HG02763 (cell line): ENCODE results near the gene FLVCR2.
"Not testable (repeated sequence)": the region's sequence is repeated elsewhere in the genome, so short reads cannot be mapped to it uniquely, and the experiment has no call there.

Experiments
- ATAC-seq: cut with Tn5 transposase; IDR thresholded peaks from one replicate; pipeline ENCODE4 v1.9.1; 2021; ENCODE audit warnings: mild to moderate bottlenecking, moderate library complexity; ENCODE audit not compliant: unreplicated experiment

FLVCR2 gene

DNA sequence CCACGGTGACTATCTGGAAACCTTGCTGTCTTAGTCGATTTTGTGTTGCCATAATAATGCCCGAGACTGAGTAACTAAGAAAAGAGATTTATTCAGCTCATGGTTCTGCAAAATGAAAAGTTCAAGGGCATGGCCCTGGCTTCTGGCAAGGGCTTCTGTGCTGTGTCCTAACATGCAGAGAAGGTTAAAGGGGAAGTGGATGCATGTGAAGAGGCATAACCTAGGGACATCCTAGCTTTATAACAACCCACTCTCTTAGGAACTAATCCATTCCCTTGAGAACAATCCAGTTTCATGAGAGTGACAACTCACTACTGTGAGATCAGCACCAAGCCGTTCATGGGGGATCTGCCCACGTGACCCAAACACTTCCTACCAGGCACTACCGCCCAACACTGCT, 11.5 kb downstream of the FLVCR2 start:
- no peak for ATAC-seq

DNA sequence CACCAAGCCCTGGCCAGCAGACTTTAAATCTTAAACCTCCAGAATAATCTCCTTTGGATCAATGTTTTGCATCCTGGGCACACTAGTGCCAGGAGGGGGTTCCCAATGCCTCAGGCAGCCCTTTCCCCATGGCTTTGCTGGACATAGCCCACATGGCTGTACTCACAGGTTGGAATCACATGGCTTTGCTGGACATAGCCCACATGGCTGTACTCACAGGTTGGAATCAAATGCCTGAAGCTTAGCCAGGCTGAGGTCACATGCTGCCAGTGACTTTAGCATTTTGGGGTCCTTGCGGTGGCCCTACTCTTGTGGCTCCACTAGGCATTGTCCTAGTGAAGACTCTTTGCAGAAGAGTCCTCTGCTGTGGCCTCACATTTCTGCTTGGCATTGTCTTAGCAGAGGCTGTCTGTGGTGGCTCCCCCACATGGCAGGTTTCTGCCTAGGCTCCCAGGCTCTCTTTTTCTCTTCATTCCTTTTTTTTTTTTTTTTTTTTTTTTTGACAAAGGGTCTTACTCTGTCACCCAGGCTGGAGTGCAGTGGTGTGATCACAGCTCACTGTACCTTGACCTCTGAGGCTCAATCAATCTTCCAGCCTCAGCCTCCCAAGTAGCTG, 13.0 kb downstream of the FLVCR2 start:
- no peak for ATAC-seq

DNA sequence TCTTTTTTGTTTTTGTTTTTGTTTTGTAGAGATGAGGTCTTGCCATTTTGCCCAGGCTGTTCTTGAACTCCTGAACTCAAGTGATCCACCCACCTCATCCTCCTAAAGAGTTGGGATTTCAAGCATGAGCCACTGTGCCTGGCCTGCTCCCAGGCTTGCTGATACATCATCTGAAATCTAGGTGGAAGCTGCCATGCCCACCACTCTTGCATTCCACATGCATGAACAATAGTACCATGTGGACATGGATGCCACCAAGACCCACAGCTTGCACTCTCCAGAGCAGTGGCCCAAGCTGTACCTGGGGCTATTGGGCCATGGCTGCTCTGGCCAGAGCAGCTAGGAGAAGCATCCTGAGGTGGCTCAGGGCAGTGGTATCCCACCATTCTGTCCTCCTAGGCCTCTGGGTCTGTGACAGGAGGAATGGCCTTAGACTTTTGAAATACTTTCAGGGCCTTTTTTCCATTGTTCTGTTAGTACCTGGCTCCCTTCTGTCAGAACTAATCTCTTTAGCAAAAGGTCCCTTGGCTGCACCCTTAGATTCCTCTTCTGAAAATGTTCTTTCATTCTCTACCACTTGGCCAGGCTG, 13.7 kb downstream of the FLVCR2 start:
- no peak for ATAC-seq

DNA sequence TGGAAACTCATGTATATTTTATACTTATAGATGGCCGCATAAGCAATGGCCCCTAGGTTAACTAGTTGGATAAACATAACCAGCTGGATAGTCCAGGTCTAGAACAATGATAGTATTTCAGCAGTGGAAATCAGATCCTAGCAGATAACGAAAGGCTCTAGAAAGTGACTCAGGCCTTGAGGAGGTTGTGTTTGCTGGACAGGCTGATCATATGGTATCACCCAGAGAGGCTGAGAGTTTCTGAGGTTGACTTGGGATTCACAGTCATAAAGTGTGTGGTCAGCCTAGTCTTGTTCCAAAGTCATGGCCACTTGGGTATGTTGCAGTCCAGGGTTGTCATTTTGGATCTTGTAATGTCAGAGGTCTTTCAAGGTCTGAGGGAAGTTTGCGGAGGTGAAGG, 16.8 kb downstream of the FLVCR2 start:
- ATAC-seq = no peak

DNA sequence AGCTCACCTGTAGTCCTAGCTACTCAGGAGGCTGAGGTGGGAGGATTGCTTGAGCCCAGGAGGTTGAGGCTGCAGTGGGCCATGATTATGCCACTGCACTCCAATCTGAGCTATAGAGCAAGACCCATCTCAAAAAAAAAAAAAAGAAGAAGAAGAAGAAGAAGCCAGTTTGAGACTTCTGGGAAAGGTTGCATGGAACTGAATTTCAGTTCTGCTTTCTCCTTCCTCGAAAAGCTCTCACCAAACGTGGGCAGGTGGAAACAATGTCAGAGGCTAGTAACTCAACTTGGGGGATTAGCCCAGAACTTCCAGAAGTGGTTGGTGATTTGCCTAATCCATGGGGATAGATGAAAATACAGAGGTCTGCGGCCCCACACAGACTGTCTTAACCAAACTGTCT, 18.7 kb downstream of the FLVCR2 start:
- ATAC-seq = no peak

DNA sequence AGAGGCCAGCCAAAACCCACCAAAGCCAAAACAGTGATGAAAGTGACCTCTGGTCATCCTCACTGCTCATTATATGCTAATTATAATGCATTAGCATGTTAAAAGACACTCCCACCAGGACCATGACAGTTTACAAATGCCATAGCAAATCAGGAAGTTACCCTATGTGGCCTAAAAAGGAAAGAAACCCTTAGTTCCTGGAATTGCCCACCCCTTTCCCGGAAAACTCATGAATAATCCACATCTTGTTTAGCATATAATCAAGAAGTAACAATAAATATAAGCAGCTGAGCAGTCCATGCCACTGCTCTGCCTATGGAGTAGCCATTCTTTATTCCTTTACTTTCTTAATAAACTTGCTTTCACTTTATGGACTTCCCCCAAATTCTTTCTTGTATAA, 21.7 kb downstream of the FLVCR2 start:
- ATAC-seq = not testable (repeated sequence)

DNA sequence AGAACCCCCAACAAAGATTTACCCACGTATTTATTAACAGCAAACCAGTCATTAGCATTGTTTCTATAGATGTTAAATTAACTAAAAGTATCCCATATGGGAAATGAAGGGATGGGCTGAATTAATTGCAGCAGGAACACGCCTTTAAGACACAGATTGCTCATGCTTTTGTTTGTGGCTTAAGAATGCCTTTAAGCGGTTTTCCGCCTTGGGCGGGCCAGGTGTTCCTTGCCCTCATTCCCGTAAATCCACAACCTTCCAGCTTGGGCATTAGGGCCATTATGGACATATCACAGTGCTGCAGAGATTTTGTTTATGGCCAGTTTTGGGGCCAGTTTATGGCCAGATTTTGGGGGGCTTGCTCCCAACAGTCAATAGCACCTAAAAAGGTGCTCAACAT, 22.6 kb downstream of the FLVCR2 start:
- not testable (repeated sequence) for ATAC-seq

DNA sequence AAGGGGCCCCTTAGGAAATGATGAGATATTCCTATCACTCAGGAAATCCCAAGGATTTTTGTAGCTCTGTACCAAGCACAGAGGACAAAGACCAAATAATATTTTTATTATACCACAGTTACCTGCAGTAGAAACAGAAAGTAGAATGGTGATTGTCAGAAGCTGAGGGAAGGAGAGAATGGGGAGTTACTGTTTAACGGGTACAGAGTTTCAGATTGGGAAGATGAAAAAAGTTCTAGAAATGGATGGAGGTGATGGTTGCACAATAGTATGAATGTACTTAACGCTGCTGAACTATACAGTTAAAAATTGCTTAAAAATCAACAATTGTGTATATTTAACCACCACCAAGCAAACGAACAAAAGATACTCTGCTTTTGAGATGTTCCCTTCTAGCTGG, 24.1 kb downstream of the FLVCR2 start:
- ATAC-seq = no peak

DNA sequence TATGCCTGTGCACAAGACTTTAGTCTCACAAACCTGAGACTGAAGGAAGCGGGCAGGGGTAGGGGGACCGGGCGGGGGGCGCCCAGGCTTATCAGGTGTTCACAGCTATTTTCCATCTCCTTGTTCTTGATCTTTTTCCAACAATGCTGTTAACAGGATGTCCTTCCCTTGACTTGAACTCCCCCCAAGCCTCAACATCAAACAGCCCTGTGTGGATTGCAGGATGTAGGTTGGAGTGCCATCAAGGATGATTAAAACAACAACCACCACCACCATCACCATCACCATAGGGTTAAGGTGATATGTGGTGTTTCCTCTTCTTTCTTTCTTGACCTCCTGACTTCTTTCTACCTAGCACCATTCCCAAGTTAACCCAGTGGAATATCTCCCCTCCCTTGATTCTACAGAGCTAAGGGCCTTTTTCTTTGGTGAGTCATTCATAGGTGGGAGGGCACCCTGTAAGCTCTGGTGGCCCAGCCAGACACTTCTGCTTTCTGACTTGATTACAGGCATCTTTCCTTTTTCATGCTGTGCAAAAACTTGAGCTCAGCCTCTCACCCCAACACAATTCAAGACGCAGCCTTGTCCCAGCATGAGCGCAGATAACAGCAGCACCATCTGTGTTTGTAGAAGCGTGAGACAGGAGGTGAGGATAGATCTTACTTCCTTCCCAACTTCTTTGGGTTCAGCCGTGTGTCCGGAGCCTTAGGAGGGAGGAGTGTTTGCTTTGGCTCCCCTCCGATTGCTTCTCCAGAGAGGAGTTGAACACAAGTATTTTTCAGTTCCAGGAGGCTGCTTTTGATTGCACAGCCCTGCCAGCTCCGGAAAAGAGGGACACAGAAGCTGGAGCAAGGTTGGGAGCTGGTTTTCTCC, 26.8 kb downstream of the FLVCR2 start:
- no peak for ATAC-seq

DNA sequence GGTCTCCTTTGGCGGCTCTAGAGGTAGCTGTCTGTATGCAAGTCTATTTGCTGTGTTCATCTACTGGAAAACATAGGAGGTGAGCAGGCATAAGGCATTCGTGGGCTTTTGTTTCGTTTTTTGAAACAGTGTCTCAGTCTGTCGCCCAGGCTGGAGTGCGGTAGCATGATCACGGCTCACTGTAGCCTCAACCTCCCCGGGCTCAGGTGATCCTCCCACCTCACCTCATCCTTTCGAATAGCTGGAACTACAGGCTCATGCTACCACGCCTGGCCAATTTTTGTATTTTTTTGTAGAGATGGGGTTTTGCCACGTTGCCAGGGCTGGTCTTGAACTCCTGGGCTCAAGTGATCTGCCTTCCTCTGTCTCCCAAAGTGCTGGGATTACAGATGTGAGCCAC, 27.5 kb downstream of the FLVCR2 start:
- no peak for ATAC-seq

DNA sequence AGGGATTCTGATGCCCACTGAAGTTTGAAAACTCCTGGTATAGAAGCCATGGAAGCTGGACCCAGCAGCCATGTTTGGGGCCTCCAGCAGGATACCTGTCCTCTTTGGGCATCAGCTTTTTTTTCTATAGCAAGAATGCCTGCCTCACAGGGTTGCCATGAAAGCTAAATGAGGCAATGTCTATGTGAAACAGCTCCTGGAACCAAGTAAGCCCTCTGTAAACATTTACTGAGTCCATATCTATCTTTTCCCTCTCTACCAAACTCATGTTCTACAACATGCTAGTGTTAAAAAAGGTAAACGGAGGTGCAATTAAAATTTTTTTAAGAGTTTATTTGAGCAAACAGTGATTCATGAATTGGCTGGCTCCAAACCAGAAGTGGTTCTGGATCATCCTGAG, 28.6 kb downstream of the FLVCR2 start:
- ATAC-seq = no peak

DNA sequence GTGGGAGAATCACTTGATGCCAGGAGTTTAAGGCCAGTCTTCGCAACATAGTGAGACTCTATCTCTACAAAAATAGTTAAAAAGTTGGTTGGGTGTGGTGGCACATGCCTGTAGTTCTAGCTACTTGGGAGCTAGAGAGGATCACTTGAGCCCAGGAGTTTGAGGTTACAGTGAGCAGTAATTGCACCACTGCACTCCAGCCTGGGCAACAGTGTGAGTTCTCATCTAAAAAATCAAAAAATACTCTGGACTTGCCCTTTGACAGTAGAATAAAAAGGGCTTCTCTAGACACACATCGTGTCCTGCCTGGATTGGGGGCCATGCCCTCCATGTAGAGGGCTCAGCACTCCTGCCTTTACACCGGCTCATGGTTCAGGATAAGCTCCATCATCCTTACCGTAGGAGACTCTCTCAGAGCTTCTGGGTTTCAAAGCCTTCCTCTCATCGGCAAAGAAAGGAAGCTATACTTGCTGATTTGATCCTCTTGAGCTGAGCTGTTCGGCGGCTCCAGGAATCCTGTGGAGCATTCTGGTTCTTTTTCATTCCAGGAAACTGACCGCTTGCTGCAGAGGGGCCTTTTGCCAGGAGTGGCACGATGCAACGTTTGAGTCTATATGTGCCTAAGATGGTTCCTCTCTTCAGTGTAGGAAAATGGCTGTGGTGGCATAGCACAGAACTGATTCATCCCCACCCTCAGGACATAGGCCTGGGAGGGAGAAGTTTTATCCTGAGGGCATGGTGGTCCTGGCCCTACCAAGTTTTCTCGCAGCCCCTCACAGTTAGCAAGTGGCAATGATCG, 29.6 kb downstream of the FLVCR2 start:
- ATAC-seq = no peak

DNA sequence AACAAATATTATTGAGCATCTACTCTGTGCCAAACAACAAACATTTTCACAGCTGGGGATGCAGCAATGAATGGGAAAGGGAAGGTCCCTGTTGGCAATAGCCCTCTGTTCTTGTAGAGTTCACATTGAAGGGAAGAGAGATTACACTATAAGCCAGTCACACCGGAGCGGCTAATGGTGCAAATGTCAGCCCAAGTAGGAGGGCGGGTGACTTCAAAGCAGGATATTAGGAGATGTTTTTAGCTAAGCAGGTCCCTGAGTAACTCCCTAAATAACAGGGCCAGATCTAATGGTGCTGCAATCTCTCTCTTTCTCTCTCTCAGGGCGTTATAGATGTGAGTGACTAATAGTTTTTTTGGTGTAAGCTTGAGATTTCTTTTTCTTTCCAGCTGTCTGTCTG, 30.7 kb downstream of the FLVCR2 start:
- ATAC-seq = no peak

DNA sequence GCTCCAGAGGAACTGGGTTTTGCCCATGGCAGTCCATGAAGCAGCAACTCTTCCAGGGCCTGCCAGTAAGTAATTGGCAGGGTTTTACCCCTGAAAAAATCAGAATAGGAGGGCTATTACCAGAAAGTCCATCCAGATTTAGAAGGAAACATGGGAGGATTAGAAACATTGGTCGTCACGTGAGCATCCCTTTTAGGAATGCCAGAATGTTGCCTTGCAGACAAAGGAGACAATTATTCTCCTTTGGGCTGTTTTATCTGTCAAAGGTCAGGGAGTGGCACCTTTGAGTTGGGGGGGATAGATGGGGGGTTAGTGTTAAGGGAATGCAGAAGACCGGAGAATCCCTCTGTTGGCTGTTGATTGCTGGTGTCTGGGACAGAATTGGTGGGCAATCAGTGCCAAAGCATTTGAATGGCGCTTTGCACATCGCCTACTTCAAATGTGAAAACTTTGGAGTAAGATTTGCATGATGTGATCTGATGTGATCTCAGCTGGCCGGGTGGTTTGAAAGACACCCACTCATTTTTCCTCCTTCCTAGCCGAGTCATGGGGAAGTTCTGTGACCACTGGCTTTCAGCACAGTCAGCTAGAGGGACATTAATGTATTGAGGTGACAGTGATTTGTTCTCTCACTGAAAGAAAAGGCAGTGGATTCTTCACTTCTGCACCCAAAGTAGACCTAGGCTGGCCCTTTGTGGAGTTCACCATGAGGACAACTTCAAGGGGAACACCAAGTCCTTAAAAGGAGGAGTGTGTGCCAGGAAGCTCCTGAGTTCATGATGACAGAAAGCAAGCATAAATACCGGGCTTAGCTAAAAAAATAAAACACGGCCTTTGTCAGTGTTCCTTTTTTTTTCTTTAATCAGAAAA, 31.4 kb downstream of the FLVCR2 start:
- no peak for ATAC-seq

DNA sequence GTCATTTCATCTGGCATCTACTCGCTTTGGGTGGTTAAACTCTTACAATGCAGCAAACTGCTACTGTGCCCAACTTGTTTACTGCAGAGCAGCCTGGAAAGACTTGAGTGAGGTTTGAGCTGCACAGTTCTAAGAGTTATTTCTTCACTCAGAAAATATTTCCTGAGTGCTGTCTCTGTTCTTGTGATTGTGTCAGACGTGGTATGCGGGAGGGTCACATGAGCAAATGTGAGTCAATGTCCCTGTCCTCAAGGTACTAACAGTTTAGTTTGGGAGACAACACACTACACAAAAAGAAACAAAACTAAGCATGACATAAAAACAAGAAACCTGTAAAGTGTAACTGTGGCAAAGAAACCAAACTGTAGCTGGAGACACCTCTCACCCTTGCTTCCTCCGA, 32.4 kb downstream of the FLVCR2 start:
- no peak for ATAC-seq

DNA sequence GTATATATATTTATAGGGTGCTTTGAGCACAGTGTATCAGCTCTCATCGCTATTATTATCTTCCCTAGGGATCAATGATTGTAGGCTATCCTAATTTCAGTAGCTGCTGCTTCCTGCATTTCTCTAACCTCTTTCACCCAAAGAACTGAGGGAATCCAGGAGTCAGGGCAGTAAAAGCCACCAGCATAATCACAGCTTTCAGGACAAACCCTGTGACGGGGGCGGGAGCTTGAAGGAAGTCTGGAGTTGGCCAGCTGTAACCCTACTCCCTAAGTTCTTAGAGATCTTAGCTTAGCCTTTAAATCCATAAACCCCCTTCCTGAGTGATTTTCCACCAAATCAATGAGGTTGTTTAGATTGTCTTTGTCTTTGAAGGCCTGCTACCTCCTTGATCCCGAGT, 33.7 kb downstream of the FLVCR2 start:
- no peak for ATAC-seq

DNA sequence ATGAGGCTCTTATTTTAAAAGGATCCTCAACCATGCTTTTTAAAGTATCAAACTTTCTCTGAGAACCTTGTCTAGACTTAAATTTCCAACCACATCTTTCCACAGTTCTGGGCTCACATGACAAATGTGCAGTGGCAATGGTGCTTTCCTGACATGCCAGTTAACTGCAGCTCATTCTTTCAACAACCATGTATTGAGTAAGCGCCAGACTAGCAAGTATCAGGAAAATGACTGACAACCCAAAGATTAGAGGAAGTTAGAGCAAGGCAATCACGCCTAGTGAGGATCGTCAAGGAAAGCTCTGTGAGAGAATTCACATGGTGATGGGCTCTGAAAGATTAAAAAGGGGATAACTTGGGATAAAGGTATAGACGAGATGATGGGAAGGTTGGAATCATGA, 35.8 kb downstream of the FLVCR2 start:
- no peak for ATAC-seq

DNA sequence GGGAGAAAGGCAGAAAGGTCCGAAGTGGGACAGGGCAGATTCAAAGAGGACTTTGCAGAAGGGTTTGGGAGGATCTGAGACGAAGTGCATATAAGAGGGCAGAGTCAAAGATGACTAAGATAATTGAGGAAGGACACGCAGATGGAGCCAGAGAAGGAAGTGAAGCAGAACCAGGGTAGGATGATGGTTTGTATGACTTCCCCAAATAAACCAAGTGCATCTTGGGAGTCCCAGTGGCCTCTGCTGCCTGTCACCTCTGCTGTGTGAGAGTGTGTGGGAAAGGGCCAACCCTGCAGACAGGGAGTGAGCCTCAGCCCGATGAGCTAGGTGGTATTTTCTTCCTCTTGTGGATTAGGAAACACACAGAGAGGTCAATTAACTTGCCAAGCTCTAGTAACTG, 36.8 kb downstream of the FLVCR2 start:
- ATAC-seq = no peak

DNA sequence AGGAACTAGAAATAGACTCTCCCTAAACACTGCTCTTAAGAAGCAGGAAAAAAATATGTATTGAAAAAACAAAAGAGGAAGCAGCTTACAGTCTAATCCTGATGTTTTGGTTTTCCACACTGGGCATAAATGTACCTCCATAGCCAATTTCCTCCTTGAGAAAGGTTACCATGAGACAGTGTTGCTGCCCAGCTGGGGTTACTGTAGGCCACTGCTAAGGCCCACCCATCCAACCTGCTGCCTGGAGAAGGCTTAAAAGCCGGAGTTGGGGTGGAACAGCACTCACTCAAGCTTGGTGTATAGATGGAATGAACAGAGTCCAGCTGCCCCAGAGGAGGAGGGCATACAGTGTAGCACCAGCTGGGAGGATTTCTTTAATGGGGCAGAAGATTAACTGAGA, 41.1 kb downstream of the FLVCR2 start:
- ATAC-seq = no peak

DNA sequence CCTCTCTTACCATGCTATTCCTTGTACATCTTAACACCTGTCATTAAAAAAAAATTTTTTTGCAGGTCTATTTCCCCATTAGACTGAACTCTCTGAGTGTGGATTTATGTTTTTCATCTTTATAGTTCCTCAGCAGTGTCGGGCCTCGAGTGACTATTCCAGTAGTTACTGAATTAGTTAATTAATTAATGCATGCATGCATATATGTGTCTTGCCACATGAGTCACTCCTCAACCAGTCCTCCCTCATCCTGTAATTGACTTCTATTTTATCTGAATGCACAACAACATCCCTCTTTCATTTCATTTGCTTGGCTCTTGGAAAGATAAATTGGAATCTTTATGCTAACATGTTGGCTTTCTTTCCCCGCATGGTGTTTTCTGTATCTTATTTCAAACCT, 46.6 kb downstream of the FLVCR2 start:
- no peak for ATAC-seq

DNA sequence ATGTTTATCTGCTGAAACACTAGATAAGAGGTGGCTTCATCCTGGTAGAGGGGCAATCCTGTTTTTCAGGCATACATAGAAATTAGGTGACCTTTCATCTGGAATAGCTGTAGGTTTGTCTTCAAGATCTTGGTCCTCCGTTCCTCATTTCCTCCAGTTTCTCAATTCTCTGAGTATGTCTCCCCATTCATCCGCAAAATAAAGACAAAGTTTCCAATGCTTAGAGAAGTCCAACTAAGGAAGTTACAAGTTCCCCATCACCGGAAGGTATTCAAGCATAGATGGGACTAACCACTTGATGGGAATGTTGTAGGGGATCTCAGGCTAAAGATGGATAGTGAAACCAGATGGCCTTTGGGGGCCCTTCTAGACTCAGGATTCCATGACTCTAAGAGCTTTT, 48.0 kb downstream of the FLVCR2 start:
- ATAC-seq = no peak
